Calu3 (cell line): Measurements from ENCODE around the gene TTC39A. TPM values are rescaled to one million over a fixed set of nuclear protein-coding genes. Genes with fewer than 3 reads are reported as not detected.

Experiments
- Bru-seq: library from RNA; stranded (reverse); fragments of 400-500 nt; gene quantifications from one replicate; lab custom pipeline; 2021; lab: Mats Ljungman, UMichigan
- BruChase-seq, 2 experiments: library from RNA; stranded (reverse); fragments of 400-500 nt; gene quantifications; one replicate each; lab custom pipeline; 2021; lab: Mats Ljungman, UMichigan
- BruUV-seq: library from RNA; stranded (reverse); fragments of 400-500 nt; replicated peaks from 2 replicates; lab custom pipeline; 2021; lab: Mats Ljungman, UMichigan
- CTCF ChIA-PET: fragments of 300-600 bp; sonication (Branson Sonifier 250); formaldehyde crosslinking; loops from one replicate; lab custom pipeline; 2022; ENCODE audit warnings: antibody characterized with exemption; lab: Charles Lee
- DNase-seq: peaks from one replicate; pipeline ENCODE4 v3.0.0; 2022
- H3K27ac Mint-ChIP-seq: one replicate; pipeline ENCODE4 v1.8.0; 2022; ENCODE audit warnings: mixed read lengths; ENCODE audit not compliant: unreplicated experiment
- H3K27me3 Mint-ChIP-seq: one replicate; pipeline ENCODE4 v1.8.0; 2022; ENCODE audit warnings: mixed read lengths; ENCODE audit not compliant: unreplicated experiment
- H3K36me3 Mint-ChIP-seq: one replicate; pipeline ENCODE4 v1.8.0; 2022; ENCODE audit warnings: mild to moderate bottlenecking, moderate library complexity, mixed read lengths; ENCODE audit not compliant: insufficient read depth, unreplicated experiment
- H3K4me1 Mint-ChIP-seq: one replicate; pipeline ENCODE4 v1.8.0; 2022; ENCODE audit warnings: mild to moderate bottlenecking, low read depth, mixed read lengths; ENCODE audit not compliant: unreplicated experiment
- H3K4me3 Mint-ChIP-seq: one replicate; pipeline ENCODE4 v1.8.0; 2022; ENCODE audit warnings: mild to moderate bottlenecking, low read depth, moderate library complexity, mixed read lengths; ENCODE audit not compliant: unreplicated experiment
- H3K9me3 Mint-ChIP-seq: one replicate; pipeline ENCODE4 v1.8.0; 2022; ENCODE audit warnings: low read depth, mixed read lengths; ENCODE audit not compliant: unreplicated experiment
- intact Hi-C: fragments of 100-400 bp; cut with micrococcal nuclease; formaldehyde crosslinking; loops from one replicate; pipeline ENCODE4 v1.10.0; 2022; ENCODE audit not compliant: unreplicated experiment
- long read RNA-seq: library from polyadenylated mRNA; stranded (forward); transcript quantifications from one replicate; pipeline ENCODE4 v2.0.0, GENCODE V29; 2022
- total RNA-seq: library from RNA; stranded (reverse); gene quantifications from 2 replicates; pipeline ENCODE4 v1.2.3, GENCODE V29; 2022
- TF ChIP-seq, protein P1 (sequence below): fragments of 200-600 bp; IDR thresholded peaks from one replicate; pipeline ENCODE4 v1.8.0; 2022; ENCODE audit warnings: antibody characterized with exemption; ENCODE audit not compliant: unreplicated experiment

The TTC39A gene
- total RNA-seq (18.8 and 19.1 TPM in 2 replicates), Bru-seq, nascent RNA (percentile 48 among the genes with signal in this experiment), BruChase-seq, experiment 1, labeled RNA remaining after a 6-hour chase (percentile 40 among the genes with signal in this experiment), BruChase-seq, experiment 2, labeled RNA remaining after a 2-hour chase (percentile 41 among the genes with signal in this experiment)
- long read RNA-seq, partial matches to known transcripts = 1 of 26 reads
- long read RNA-seq, other reads (novel, unspliced or antisense) = 24 of 26 reads

DNA sequence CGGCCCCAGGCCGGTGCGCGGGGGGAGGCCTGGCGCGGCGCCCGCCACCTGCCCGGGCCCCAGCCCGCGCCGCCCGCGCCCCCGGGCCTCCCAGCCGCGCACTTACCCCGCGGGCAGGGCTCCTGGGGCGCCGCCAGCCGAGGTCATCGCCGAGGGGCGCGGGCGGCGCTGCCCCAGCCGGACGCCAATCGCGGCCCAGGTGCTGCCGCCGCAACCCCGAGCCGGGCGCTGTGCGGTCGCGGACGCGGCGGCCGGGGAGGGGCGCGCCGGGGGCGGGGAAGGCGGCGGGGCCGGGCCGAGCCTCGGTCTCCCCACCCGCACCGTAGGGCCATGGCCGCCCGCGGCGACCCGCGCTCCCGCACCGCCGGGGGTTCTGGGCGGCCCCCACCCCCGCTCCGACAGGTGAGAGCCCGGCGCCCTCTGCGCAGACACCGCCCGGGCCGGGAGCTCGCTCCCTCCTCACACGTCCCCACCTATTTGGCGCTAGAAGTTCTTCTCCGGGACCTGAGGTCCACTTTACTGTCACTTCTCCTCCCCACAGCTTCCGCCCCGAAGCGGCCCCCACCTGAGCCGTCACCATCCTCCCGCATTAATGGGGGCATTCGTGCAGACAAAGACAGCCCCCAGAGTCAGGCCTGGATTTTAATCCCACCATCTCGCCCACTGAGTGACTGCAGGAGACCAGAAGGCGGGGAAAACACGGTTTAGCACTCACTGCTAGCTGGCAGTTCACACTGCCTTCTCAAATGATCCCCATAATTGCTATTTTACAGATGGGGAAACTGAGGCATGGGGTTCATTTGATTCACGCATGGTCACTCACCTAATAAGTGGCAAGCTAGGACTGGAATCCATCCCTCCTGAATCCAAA is at the start of gene TTC39A:
Gene TTC39A, minus strand, starts transcription at position 232 of the 871 bp plus-strand sequence. Its CDS starts 85 bp downstream, at position 147.
- BruUV-seq = no TSS peak
- H3K9me3 Mint-ChIP-seq = no peaks in the 10 kb centered on the region
- CTCF ChIA-PET = interaction anchor here (0.6 to 1.8 kb wide), 4 partner anchors 14 to 170 kb away, joined by 3 to 10 read pairs (median 6); no protein-coding TSS in a partner anchor
- intact Hi-C loops = no loop called here
- no peak for DNase-seq
- H3K27ac Mint-ChIP-seq = peak within 1 kb of the TSS; percentile 94
- TF ChIP-seq, protein P1, sequence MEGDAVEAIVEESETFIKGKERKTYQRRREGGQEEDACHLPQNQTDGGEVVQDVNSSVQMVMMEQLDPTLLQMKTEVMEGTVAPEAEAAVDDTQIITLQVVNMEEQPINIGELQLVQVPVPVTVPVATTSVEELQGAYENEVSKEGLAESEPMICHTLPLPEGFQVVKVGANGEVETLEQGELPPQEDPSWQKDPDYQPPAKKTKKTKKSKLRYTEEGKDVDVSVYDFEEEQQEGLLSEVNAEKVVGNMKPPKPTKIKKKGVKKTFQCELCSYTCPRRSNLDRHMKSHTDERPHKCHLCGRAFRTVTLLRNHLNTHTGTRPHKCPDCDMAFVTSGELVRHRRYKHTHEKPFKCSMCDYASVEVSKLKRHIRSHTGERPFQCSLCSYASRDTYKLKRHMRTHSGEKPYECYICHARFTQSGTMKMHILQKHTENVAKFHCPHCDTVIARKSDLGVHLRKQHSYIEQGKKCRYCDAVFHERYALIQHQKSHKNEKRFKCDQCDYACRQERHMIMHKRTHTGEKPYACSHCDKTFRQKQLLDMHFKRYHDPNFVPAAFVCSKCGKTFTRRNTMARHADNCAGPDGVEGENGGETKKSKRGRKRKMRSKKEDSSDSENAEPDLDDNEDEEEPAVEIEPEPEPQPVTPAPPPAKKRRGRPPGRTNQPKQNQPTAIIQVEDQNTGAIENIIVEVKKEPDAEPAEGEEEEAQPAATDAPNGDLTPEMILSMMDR = no peak
- H3K36me3 Mint-ChIP-seq = peaks cover 19% of the 10 kb centered on the region
- peaks cover 43% of the 10 kb centered on the region for H3K4me1 Mint-ChIP-seq
- no peaks in the 10 kb centered on the region for H3K27me3 Mint-ChIP-seq
- peak within 1 kb of the TSS; percentile 75 for H3K4me3 Mint-ChIP-seq

DNA sequence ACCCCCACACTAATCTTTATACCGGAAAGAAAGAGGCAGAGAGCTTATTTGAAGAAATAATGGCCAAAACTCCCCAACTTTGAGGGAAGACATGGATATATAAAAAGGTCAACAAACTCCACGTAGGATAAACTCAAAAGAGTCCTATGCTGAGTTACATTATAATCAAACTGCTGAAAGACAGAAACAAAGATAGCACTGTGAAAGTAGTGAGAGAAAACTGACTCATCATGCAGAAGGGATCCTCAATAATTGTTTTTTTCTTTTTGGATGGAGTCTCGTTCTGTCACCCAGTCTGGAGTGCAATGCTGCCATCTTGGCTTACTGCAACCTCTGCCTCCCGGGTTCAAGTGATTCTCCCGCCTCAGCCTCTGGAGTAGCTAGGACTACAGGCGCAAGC is 48.5 kb upstream of the TTC39A start:
- H3K27me3 Mint-ChIP-seq = no peaks in the 10 kb centered on the region
- no peaks in the 10 kb centered on the region for H3K4me1 Mint-ChIP-seq
- CTCF ChIA-PET = no interaction called here
- TF ChIP-seq, protein P1 = no peak
- no peak overlapping the region for H3K4me3 Mint-ChIP-seq
- BruUV-seq = no TSS peak
- H3K27ac Mint-ChIP-seq = no peak overlapping the region
- peaks cover 11% of the 10 kb centered on the region for H3K36me3 Mint-ChIP-seq
- no peak for DNase-seq
- H3K9me3 Mint-ChIP-seq = no peaks in the 10 kb centered on the region
- intact Hi-C loops = no loop called here

DNA sequence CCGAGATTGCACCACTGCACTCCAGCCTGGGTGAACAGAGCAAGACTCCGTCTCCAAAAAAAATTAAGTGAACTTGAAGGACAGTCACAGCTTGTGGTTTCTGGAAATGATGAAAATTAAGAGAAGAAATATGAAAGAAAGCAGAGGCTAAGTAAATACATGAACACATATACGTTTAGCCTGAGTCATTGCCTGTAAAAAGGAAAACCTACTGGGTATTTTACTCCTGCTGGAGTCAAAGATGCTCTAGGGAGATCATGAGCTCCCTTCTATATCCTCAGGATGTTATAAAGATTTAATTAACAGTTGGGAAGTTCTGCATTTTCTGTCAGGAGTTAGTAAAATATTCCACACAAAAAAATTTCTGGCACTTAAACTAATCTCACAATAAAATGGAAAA is 43.5 kb upstream of the TTC39A start:
- no peaks in the 10 kb centered on the region for H3K27me3 Mint-ChIP-seq
- CTCF ChIA-PET = interaction anchor here (0.6 kb wide), 1 partner anchor 43 kb away, joined by 3 read pairs; no protein-coding TSS in a partner anchor
- no peaks in the 10 kb centered on the region for H3K4me1 Mint-ChIP-seq
- no peak for DNase-seq
- no peak overlapping the region for H3K4me3 Mint-ChIP-seq
- H3K27ac Mint-ChIP-seq = no peak overlapping the region
- TF ChIP-seq, protein P1 = no peak
- BruUV-seq = no TSS peak
- H3K36me3 Mint-ChIP-seq = peaks cover 8% of the 10 kb centered on the region
- H3K9me3 Mint-ChIP-seq = no peaks in the 10 kb centered on the region
- intact Hi-C loops = no loop called here

DNA sequence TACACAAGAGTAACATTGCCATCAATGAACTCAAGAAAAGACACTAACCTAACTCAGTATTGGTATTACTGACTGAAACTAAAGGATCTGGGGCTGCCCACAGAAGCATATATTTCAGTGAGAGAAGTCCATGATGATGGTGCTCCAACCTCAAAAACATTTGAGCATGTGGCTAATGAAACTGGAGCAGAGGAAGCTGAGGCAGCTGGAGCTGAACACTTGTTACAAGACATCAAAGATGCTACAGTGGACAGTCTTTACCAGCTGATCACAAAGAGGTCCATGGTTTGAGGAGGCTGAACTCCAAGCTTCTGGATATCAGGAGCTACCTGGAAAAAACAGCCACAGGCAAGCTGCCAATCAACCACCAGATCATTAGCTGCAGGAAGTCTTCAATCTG is 42.2 kb upstream of the TTC39A start:
- H3K4me3 Mint-ChIP-seq = no peak overlapping the region
- intact Hi-C loops = no loop called here
- BruUV-seq = no TSS peak

More for the DNA sequence above, 42.2 kb upstream of the TTC39A start:
- peaks cover 8% of the 10 kb centered on the region for H3K36me3 Mint-ChIP-seq
- no peaks in the 10 kb centered on the region for H3K27me3 Mint-ChIP-seq
- no peaks in the 10 kb centered on the region for H3K4me1 Mint-ChIP-seq
- CTCF ChIA-PET = interaction anchor here (0.5 to 0.6 kb wide), 2 partner anchors 389 to 623 kb away, joined by 3 to 4 read pairs; no protein-coding TSS in a partner anchor
- no peak for DNase-seq
- TF ChIP-seq, protein P1 = no peak
- no peaks in the 10 kb centered on the region for H3K9me3 Mint-ChIP-seq
- H3K27ac Mint-ChIP-seq = no peak overlapping the region
